WTC11 (cell line): Measurements from ENCODE around the gene BEND6.

ENCODE experiments used
- NFE2L1 ChIP-seq: sonication (generic); formaldehyde crosslinking; IDR thresholded peaks from 2 replicates; pipeline ENCODE4 v1.8.1; 2023; ENCODE audit warnings: missing genetic modification reagents
- TF ChIP-seq, protein P1 (sequence below): sonication (generic); formaldehyde crosslinking; IDR thresholded peaks from 2 replicates; pipeline ENCODE4 v1.8.1; 2022; ENCODE audit warnings: low read depth, missing genetic modification reagents, borderline replicate concordance

DNA sequence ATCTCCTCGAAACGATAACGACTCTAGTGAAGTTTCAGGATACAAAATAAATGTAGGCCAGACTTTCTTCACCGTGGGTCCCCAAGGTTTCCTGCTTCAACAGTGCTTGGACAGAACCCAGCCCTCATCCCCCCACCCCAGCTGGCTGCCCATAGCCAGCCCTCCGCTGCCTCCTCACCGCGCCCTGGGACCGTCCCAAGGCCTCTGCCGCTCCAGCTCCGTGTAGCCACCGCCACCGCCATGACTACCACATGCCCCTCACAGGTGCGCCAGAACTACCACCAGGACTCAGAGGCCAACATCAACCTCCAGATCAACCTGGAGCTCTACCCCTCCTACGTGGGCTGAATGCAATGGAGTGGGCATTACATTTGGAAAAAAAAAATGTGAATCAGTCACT lies 49.4 kb downstream of the BEND6 start:
- TF ChIP-seq, protein P1, sequence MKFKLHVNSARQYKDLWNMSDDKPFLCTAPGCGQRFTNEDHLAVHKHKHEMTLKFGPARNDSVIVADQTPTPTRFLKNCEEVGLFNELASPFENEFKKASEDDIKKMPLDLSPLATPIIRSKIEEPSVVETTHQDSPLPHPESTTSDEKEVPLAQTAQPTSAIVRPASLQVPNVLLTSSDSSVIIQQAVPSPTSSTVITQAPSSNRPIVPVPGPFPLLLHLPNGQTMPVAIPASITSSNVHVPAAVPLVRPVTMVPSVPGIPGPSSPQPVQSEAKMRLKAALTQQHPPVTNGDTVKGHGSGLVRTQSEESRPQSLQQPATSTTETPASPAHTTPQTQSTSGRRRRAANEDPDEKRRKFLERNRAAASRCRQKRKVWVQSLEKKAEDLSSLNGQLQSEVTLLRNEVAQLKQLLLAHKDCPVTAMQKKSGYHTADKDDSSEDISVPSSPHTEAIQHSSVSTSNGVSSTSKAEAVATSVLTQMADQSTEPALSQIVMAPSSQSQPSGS: no peak
- no peak for TF ChIP-seq NFE2L1
